HG02885 (cell line): ENCODE measurements around the gene PPP1R26.
A peak's percentile ranks its signal among the peaks of the same experiment; 100 is the strongest.

ENCODE experiments used
- ATAC-seq: cut with Tn5 transposase; IDR thresholded peaks from one replicate; pipeline ENCODE4 v1.9.1; 2021; ENCODE audit warnings: mild to moderate bottlenecking; ENCODE audit not compliant: unreplicated experiment, poor library complexity

The PPP1R26 gene

GRCh38 chr9:135487281-135488012 is 7.9 kb downstream of the PPP1R26 start:
- ATAC-seq, result no peak

- ATAC-seq, result no peak
These were observed 8.4 kb downstream of the PPP1R26 start for GRCh38 chr9:135488013-135488330.

GRCh38 chr9:135488527-135488926 is 8.9 kb downstream of the PPP1R26 start:
- no peak for ATAC-seq

- ATAC-seq, result no peak
These were observed 9.8 kb downstream of the PPP1R26 start for GRCh38 chr9:135489188-135489906.

GRCh38 chr9:135490166-135490870 is 10.7 kb downstream of the PPP1R26 start:
- ATAC-seq, result no peak

GRCh38 chr9:135490980-135491464 is 11.4 kb downstream of the PPP1R26 start:
- no peak for ATAC-seq

- ATAC-seq, result no peak
These were observed 12.2 kb downstream of the PPP1R26 start for GRCh38 chr9:135491764-135492163.

GRCh38 chr9:135492886-135493669 is 13.5 kb downstream of the PPP1R26 start:
- no peak for ATAC-seq

GRCh38 chr9:135494791-135495559 is 15.4 kb downstream of the PPP1R26 start:
- ATAC-seq, result no peak

GRCh38 chr9:135498381-135499126 is 19.0 kb downstream of the PPP1R26 start:
- no peak for ATAC-seq

- peak; percentile 59 for ATAC-seq
These were observed 19.9 kb downstream of the PPP1R26 start for GRCh38 chr9:135499326-135500070.

GRCh38 chr9:135500071-135500524 is 20.5 kb downstream of the PPP1R26 start:
- ATAC-seq, result no peak

- peak; percentile 85 for ATAC-seq
These were observed 21.1 kb downstream of the PPP1R26 start, which contains the start of gene MRPS2 for GRCh38 chr9:135500525-135501260. MRPS2 (plus strand) TSS chr9:135500682; CDS start chr9:135500711, 29 bp downstream.

- peak; percentile 51 for ATAC-seq
These were observed 21.9 kb downstream of the PPP1R26 start for GRCh38 chr9:135501261-135502167.

- ATAC-seq, result no peak
These were observed 22.7 kb downstream of the PPP1R26 start for GRCh38 chr9:135502168-135502872.

GRCh38 chr9:135502873-135503321 is 23.3 kb downstream of the PPP1R26 start:
- no peak for ATAC-seq
